GM23338 (cell line): ENCODE data around the gene IL15RA.

Source experiments
- CREB1 ChIP-seq: fragments of 250-450 bp; sonication (Bioruptor Pico); IDR thresholded peaks from 2 replicates; pipeline ENCODE4 v1.5.0; 2020; ENCODE audit warnings: low read depth, mild to moderate bottlenecking, moderate library complexity
- EZH2 ChIP-seq: fragments of 200-600 bp; sonication (generic); IDR thresholded peaks from one replicate; pipeline ENCODE4 v1.8.0; 2017; ENCODE audit warnings: antibody characterized with exemption, mild to moderate bottlenecking, low read depth; ENCODE audit not compliant: unreplicated experiment
- EZH2phosphoT487 ChIP-seq: fragments of 200-600 bp; sonication (generic); IDR thresholded peaks from one replicate; pipeline ENCODE4 v1.8.1; 2018; ENCODE audit warnings: antibody characterized with exemption; ENCODE audit not compliant: unreplicated experiment
- NANOG ChIP-seq: IDR thresholded peaks from 2 replicates; pipeline ENCODE4 v1.6.1; 2016; ENCODE audit warnings: antibody characterized with exemption, borderline replicate concordance
- POLR2AphosphoS5 ChIP-seq: IDR thresholded peaks from 2 replicates; pipeline ENCODE4 v1.6.1; 2016; ENCODE audit warnings: antibody characterized with exemption, low read depth
- STAT1 ChIP-seq: IDR thresholded peaks from one replicate; pipeline ENCODE4 v1.6.1; 2016; ENCODE audit warnings: antibody characterized with exemption; ENCODE audit not compliant: unreplicated experiment
- ZNF114 ChIP-seq: fragments of 250-450 bp; sonication (Bioruptor Pico); IDR thresholded peaks from 2 replicates; pipeline ENCODE4 v1.5.0; 2020; ENCODE audit warnings: mild to moderate bottlenecking, moderate library complexity
- TF ChIP-seq, protein P1 (sequence below), 2 experiments: fragments of 200-600 bp in 1 of 2; sonication (generic) in 1 of 2; conservative IDR thresholded peaks; 2 replicates each; pipeline versions ENCODE4 v1.5.1 to v1.6.1; 2016 to 2017; ENCODE audit warnings: antibody characterized with exemption in 2 of 2, low read depth in 2 of 2, mild to moderate bottlenecking in 2 of 2, moderate library complexity in 1 of 2
- TF ChIP-seq, protein P2 (sequence below): fragments of 250-450 bp; sonication (Bioruptor Pico); IDR thresholded peaks from 2 replicates; pipeline ENCODE4 v1.5.0; 2020; ENCODE audit warnings: mild to moderate bottlenecking, moderate library complexity
- TF ChIP-seq, protein P3 (sequence below): IDR thresholded peaks from one replicate; pipeline ENCODE4 v1.6.1; 2018; ENCODE audit warnings: antibody characterized with exemption; ENCODE audit not compliant: unreplicated experiment
- TF ChIP-seq, protein P4 (sequence below): IDR thresholded peaks from 2 replicates; pipeline ENCODE4 v1.6.1; 2016; ENCODE audit warnings: antibody characterized with exemption

DNA sequence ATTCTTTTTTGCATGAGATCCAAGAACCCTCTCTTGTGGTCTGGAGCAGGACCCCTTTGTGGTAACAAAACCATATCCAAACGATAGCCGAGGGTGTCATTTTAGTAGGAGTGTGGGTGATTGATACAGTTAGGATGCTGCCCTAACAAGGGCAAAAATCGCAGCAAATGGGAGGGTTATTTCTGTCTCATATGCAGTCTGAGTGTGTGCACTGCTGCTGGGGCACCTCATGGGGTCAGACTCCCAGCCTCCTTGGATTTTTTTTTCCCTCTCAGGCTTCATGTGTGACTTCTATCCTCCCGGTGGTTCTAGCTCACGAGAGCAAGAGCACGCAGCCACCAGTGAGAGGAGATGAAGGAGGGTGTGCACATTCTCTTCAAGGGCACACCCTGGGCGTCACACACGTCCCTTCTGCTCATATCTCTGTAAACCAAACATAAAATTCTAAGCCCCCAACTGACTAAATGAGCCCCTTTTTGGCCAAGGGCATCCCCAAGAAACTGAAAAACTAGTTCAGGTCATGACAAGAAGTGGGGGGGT lies 28.6 kb upstream of the IL15RA start:
- TF ChIP-seq, protein P1, sequence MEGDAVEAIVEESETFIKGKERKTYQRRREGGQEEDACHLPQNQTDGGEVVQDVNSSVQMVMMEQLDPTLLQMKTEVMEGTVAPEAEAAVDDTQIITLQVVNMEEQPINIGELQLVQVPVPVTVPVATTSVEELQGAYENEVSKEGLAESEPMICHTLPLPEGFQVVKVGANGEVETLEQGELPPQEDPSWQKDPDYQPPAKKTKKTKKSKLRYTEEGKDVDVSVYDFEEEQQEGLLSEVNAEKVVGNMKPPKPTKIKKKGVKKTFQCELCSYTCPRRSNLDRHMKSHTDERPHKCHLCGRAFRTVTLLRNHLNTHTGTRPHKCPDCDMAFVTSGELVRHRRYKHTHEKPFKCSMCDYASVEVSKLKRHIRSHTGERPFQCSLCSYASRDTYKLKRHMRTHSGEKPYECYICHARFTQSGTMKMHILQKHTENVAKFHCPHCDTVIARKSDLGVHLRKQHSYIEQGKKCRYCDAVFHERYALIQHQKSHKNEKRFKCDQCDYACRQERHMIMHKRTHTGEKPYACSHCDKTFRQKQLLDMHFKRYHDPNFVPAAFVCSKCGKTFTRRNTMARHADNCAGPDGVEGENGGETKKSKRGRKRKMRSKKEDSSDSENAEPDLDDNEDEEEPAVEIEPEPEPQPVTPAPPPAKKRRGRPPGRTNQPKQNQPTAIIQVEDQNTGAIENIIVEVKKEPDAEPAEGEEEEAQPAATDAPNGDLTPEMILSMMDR (conservative IDR thresholded peaks at IDR 0.05; ENCODE audit: low read depth in 2 of 2) = no peak
- TF ChIP-seq, protein P2, sequence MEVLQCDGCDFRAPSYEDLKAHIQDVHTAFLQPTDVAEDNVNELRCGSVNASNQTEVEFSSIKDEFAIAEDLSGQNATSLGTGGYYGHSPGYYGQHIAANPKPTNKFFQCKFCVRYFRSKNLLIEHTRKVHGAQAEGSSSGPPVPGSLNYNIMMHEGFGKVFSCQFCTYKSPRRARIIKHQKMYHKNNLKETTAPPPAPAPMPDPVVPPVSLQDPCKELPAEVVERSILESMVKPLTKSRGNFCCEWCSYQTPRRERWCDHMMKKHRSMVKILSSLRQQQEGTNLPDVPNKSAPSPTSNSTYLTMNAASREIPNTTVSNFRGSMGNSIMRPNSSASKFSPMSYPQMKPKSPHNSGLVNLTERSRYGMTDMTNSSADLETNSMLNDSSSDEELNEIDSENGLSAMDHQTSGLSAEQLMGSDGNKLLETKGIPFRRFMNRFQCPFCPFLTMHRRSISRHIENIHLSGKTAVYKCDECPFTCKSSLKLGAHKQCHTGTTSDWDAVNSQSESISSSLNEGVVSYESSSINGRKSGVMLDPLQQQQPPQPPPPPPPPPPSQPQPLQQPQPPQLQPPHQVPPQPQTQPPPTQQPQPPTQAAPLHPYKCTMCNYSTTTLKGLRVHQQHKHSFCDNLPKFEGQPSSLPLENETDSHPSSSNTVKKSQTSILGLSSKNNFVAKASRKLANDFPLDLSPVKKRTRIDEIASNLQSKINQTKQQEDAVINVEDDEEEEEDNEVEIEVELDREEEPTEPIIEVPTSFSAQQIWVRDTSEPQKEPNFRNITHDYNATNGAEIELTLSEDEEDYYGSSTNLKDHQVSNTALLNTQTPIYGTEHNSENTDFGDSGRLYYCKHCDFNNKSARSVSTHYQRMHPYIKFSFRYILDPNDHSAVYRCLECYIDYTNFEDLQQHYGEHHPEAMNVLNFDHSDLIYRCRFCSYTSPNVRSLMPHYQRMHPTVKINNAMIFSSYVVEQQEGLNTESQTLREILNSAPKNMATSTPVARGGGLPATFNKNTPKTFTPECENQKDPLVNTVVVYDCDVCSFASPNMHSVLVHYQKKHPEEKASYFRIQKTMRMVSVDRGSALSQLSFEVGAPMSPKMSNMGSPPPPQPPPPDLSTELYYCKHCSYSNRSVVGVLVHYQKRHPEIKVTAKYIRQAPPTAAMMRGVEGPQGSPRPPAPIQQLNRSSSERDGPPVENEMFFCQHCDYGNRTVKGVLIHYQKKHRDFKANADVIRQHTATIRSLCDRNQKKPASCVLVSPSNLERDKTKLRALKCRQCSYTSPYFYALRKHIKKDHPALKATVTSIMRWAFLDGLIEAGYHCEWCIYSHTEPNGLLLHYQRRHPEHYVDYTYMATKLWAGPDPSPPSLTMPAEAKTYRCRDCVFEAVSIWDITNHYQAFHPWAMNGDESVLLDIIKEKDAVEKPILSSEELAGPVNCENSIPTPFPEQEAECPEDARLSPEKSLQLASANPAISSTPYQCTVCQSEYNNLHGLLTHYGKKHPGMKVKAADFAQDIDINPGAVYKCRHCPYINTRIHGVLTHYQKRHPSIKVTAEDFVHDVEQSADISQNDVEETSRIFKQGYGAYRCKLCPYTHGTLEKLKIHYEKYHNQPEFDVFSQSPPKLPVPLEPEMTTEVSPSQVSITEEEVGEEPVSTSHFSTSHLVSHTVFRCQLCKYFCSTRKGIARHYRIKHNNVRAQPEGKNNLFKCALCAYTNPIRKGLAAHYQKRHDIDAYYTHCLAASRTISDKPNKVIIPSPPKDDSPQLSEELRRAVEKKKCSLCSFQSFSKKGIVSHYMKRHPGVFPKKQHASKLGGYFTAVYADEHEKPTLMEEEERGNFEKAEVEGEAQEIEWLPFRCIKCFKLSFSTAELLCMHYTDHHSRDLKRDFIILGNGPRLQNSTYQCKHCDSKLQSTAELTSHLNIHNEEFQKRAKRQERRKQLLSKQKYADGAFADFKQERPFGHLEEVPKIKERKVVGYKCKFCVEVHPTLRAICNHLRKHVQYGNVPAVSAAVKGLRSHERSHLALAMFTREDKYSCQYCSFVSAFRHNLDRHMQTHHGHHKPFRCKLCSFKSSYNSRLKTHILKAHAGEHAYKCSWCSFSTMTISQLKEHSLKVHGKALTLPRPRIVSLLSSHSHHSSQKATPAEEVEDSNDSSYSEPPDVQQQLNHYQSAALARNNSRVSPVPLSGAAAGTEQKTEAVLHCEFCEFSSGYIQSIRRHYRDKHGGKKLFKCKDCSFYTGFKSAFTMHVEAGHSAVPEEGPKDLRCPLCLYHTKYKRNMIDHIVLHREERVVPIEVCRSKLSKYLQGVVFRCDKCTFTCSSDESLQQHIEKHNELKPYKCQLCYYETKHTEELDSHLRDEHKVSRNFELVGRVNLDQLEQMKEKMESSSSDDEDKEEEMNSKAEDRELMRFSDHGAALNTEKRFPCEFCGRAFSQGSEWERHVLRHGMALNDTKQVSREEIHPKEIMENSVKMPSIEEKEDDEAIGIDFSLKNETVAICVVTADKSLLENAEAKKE (CRISPR knock-in tag) = no peak
- TF ChIP-seq NANOG (no peak), POLR2AphosphoS5 (no peak), EZH2 (no peak), EZH2phosphoT487 (no peak), ZNF114 (CRISPR knock-in tag) (no peak), CREB1 (no peak), STAT1 (no peak)
- TF ChIP-seq, protein P3, sequence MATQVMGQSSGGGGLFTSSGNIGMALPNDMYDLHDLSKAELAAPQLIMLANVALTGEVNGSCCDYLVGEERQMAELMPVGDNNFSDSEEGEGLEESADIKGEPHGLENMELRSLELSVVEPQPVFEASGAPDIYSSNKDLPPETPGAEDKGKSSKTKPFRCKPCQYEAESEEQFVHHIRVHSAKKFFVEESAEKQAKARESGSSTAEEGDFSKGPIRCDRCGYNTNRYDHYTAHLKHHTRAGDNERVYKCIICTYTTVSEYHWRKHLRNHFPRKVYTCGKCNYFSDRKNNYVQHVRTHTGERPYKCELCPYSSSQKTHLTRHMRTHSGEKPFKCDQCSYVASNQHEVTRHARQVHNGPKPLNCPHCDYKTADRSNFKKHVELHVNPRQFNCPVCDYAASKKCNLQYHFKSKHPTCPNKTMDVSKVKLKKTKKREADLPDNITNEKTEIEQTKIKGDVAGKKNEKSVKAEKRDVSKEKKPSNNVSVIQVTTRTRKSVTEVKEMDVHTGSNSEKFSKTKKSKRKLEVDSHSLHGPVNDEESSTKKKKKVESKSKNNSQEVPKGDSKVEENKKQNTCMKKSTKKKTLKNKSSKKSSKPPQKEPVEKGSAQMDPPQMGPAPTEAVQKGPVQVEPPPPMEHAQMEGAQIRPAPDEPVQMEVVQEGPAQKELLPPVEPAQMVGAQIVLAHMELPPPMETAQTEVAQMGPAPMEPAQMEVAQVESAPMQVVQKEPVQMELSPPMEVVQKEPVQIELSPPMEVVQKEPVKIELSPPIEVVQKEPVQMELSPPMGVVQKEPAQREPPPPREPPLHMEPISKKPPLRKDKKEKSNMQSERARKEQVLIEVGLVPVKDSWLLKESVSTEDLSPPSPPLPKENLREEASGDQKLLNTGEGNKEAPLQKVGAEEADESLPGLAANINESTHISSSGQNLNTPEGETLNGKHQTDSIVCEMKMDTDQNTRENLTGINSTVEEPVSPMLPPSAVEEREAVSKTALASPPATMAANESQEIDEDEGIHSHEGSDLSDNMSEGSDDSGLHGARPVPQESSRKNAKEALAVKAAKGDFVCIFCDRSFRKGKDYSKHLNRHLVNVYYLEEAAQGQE = no peak
- TF ChIP-seq, protein P4, sequence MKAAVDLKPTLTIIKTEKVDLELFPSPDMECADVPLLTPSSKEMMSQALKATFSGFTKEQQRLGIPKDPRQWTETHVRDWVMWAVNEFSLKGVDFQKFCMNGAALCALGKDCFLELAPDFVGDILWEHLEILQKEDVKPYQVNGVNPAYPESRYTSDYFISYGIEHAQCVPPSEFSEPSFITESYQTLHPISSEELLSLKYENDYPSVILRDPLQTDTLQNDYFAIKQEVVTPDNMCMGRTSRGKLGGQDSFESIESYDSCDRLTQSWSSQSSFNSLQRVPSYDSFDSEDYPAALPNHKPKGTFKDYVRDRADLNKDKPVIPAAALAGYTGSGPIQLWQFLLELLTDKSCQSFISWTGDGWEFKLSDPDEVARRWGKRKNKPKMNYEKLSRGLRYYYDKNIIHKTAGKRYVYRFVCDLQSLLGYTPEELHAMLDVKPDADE = no peak
